ENCODE results near the gene CEP85L. TPM values are rescaled to one million over a fixed set of nuclear protein-coding genes. Genes with fewer than 3 reads are reported as not detected.

CEP85L gene
- total and polyA plus RNA-seq, 2 experiments from 2014 or later, result 9.1 to 10.1 TPM

GRCh38 chr6:118602300-118602699 lies 49.1 kb downstream of the CEP85L start (continued):
- no peak for TF ChIP-seq CTCF (conservative IDR thresholded peaks at IDR 0.05; ENCODE audit: low read depth in 2 of 2)
- no peak for TF ChIP-seq ETS1 (IDR thresholded peaks at IDR 0.05)
- no peak for TF ChIP-seq REST (IDR thresholded peaks at IDR 0.05; ENCODE audit: unreplicated experiment)
- TF ChIP-seq NANOG (IDR thresholded peaks at IDR 0.05; ENCODE audit: borderline replicate concordance), result no peak

GRCh38 chr6:118598324-118598723 lies 53.1 kb downstream of the CEP85L start:
- Histone ChIP-seq H3K4me3 (no peak overlapping the region), H3K9me2 (ENCODE audit: insufficient read depth) (no peaks in the 10 kb centered on the region), H3K79me2 (replicated peaks; ENCODE audit: insufficient read depth) (no peaks in the 10 kb centered on the region), H3K27me3 (ENCODE audit: insufficient read depth) (no peaks in the 10 kb centered on the region), H3K4me1 (ENCODE audit: insufficient read depth) (no peaks in the 10 kb centered on the region), H4K20me1 (replicated peaks; ENCODE audit: insufficient read depth) (no peaks in the 10 kb centered on the region), H3K27ac (ENCODE audit: low read depth) (no peak overlapping the region), H3K4me2 (no peak overlapping the region), H3K36me3 (ENCODE audit: insufficient read depth) (no peaks in the 10 kb centered on the region), H2AFZ (no peak overlapping the region), H3F3A (replicated peaks; ENCODE audit: low read depth) (no peaks in the 10 kb centered on the region)
- H3K27ac Mint-ChIP-seq, result peak overlapping the region; percentile 21; the same call in 1 of the 2 replicates
- peaks cover 7% of the 10 kb centered on the region; the same call in 2 of the 3 replicates for H3K36me3 Mint-ChIP-seq (ENCODE audit: low read depth)
- peaks cover 6% of the 10 kb centered on the region; the same call in 1 of the 3 replicates for H3K9me3 Mint-ChIP-seq
- peaks cover 15% of the 10 kb centered on the region for H3K4me1 Mint-ChIP-seq
- no peak for DNase-seq (ENCODE audit: low spot score)
- H3K27me3 Mint-ChIP-seq (ENCODE audit: insufficient read depth, low read depth, poor library complexity), result peaks cover 4% of the 10 kb centered on the region
- no peak overlapping the region for H3K4me3 Mint-ChIP-seq
- ATAC-seq, result no peak
- TF ChIP-seq ZNF462 (CRISPR knock-in tag; IDR thresholded peaks at IDR 0.05), result no peak
- no peak for TF ChIP-seq ETS1 (IDR thresholded peaks at IDR 0.05)
- TF ChIP-seq REST (IDR thresholded peaks at IDR 0.05; ENCODE audit: unreplicated experiment), result no peak
- TF ChIP-seq JUNB (IDR thresholded peaks at IDR 0.05; ENCODE audit: unreplicated experiment), result no peak
